ENCODE data around the gene MYO5A. TPM values are rescaled to one million over a fixed set of nuclear protein-coding genes. Genes with fewer than 3 reads are reported as not detected.
"Not testable (repeated sequence)": the region's sequence is repeated elsewhere in the genome, so short reads cannot be mapped to it uniquely, and the experiment has no call there.

The MYO5A gene
- total RNA-seq, 2 experiments from 2014 or later, result 28.5 to 36.3 TPM

GRCh38 chr15:52527196-52527910, 1.3 kb downstream of the MYO5A start:
- POLR2A ChIA-PET, result interaction anchor here (0.5 to 1.5 kb wide), 2 partner anchors 27 to 45 kb away, joined by 3 to 6 read pairs; no protein-coding TSS in a partner anchor
- Mint-ChIP-seq H3K27ac (no peak overlapping the region), H3K27me3 (peaks cover 11% of the 10 kb centered on the region)

GRCh38 chr15:52524223-52525136, 4.2 kb downstream of the MYO5A start:
- H3K36me3 Mint-ChIP-seq, result peaks cover 8% of the 10 kb centered on the region
- DNase-seq (no peak), ATAC-seq (ENCODE audit: low read depth) (no peak)
- no peak overlapping the region for H3K27ac Mint-ChIP-seq
- peaks cover 25% of the 10 kb centered on the region for H3K4me1 Mint-ChIP-seq
- H3K4me3 Mint-ChIP-seq, result no peak overlapping the region
- POLR2A ChIA-PET, result no interaction called here
- H3K27me3 Mint-ChIP-seq, result no peaks in the 10 kb centered on the region
- H3K9me3 Mint-ChIP-seq, result no peaks in the 10 kb centered on the region

More at GRCh38 chr15:52527196-52527910, 1.3 kb downstream of the MYO5A start:
- H3K9me3 Mint-ChIP-seq, result no peaks in the 10 kb centered on the region
- H3K4me3 Mint-ChIP-seq, result peak overlapping the region; percentile 93
- H3K4me1 Mint-ChIP-seq, result peaks cover 29% of the 10 kb centered on the region
- peaks cover 6% of the 10 kb centered on the region for H3K36me3 Mint-ChIP-seq
- ATAC-seq (ENCODE audit: low read depth) (no peak), DNase-seq (no peak)

GRCh38 chr15:52523647-52524046, 5.0 kb downstream of the MYO5A start:
- Mint-ChIP-seq H3K36me3 (peaks cover 8% of the 10 kb centered on the region), H3K27ac (no peak overlapping the region), H3K4me1 (peaks cover 25% of the 10 kb centered on the region), H3K27me3 (no peaks in the 10 kb centered on the region), H3K9me3 (no peaks in the 10 kb centered on the region), H3K4me3 (no peak overlapping the region)
- POLR2A ChIA-PET, result no interaction called here
- ATAC-seq (ENCODE audit: low read depth) (no peak), DNase-seq (no peak)

- Mint-ChIP-seq H3K9me3 (no peaks in the 10 kb centered on the region), H3K4me3 (no peak overlapping the region), H3K4me1 (peaks cover 25% of the 10 kb centered on the region), H3K27me3 (no peaks in the 10 kb centered on the region), H3K27ac (no peak overlapping the region), H3K36me3 (peaks cover 8% of the 10 kb centered on the region)
- POLR2A ChIA-PET, result no interaction called here
- ATAC-seq (ENCODE audit: low read depth) (no peak), DNase-seq (no peak)
Measured at GRCh38 chr15:52523192-52523591, 5.5 kb downstream of the MYO5A start.

- Mint-ChIP-seq H3K27me3 (no peaks in the 10 kb centered on the region), H3K36me3 (peaks cover 4% of the 10 kb centered on the region), H3K4me3 (no peak overlapping the region), H3K27ac (no peak overlapping the region), H3K4me1 (peaks cover 13% of the 10 kb centered on the region), H3K9me3 (no peaks in the 10 kb centered on the region)
- POLR2A ChIA-PET, result no interaction called here
- DNase-seq, result no peak
- ATAC-seq (ENCODE audit: low read depth), result no peak
Measured at GRCh38 chr15:52521682-52522081, 7.0 kb downstream of the MYO5A start.

- POLR2A ChIA-PET, result no interaction called here
- no peaks in the 10 kb centered on the region for H3K27me3 Mint-ChIP-seq
- H3K4me1 Mint-ChIP-seq, result peaks cover 8% of the 10 kb centered on the region
- H3K9me3 Mint-ChIP-seq, result no peaks in the 10 kb centered on the region
- ATAC-seq (ENCODE audit: low read depth) (no peak), DNase-seq (no peak)
- H3K4me3 Mint-ChIP-seq, result no peak overlapping the region
- H3K36me3 Mint-ChIP-seq, result peaks cover 3% of the 10 kb centered on the region
- no peak overlapping the region for H3K27ac Mint-ChIP-seq
Measured at GRCh38 chr15:52520421-52520820, 8.3 kb downstream of the MYO5A start.

- ATAC-seq (ENCODE audit: low read depth) (no peak), DNase-seq (no peak)
- Mint-ChIP-seq H3K27ac (no peak overlapping the region), H3K27me3 (no peaks in the 10 kb centered on the region), H3K36me3 (peaks cover 3% of the 10 kb centered on the region), H3K4me3 (no peak overlapping the region), H3K4me1 (peaks cover 7% of the 10 kb centered on the region), H3K9me3 (no peaks in the 10 kb centered on the region)
- POLR2A ChIA-PET, result interaction anchor here (0.7 kb wide), 2 partner anchors 93 to 176 kb away, joined by 3 to 6 read pairs; no protein-coding TSS in a partner anchor
Measured at GRCh38 chr15:52518487-52519371, 10.0 kb downstream of the MYO5A start.

- DNase-seq (no peak), ATAC-seq (ENCODE audit: low read depth) (no peak)
- Mint-ChIP-seq H3K4me1 (peaks cover 4% of the 10 kb centered on the region), H3K27me3 (no peaks in the 10 kb centered on the region), H3K4me3 (no peak overlapping the region), H3K27ac (no peak overlapping the region), H3K36me3 (peaks cover 3% of the 10 kb centered on the region), H3K9me3 (no peaks in the 10 kb centered on the region)
- POLR2A ChIA-PET, result no interaction called here
Measured at GRCh38 chr15:52517014-52517413, 11.7 kb downstream of the MYO5A start.

- Mint-ChIP-seq H3K27me3 (no peaks in the 10 kb centered on the region), H3K4me1 (no peaks in the 10 kb centered on the region), H3K36me3 (peaks cover 1% of the 10 kb centered on the region), H3K27ac (no peak overlapping the region), H3K4me3 (no peak overlapping the region), H3K9me3 (no peaks in the 10 kb centered on the region)
- POLR2A ChIA-PET, result no interaction called here
- ATAC-seq (ENCODE audit: low read depth) (no peak), DNase-seq (no peak)
Measured at GRCh38 chr15:52515343-52515742, 13.3 kb downstream of the MYO5A start.

- Mint-ChIP-seq H3K36me3 (peaks cover 1% of the 10 kb centered on the region), H3K27ac (no peak overlapping the region), H3K4me1 (no peaks in the 10 kb centered on the region), H3K27me3 (no peaks in the 10 kb centered on the region), H3K4me3 (no peak overlapping the region), H3K9me3 (no peaks in the 10 kb centered on the region)
- ATAC-seq (ENCODE audit: low read depth) (no peak), DNase-seq (no peak)
- POLR2A ChIA-PET, result no interaction called here
Measured at GRCh38 chr15:52514482-52514881, 14.2 kb downstream of the MYO5A start.

GRCh38 chr15:52512869-52513268, 15.8 kb downstream of the MYO5A start:
- POLR2A ChIA-PET; H3K27me3 Mint-ChIP-seq; H3K4me3 Mint-ChIP-seq; H3K36me3 Mint-ChIP-seq; H3K9me3 Mint-ChIP-seq; H3K27ac Mint-ChIP-seq; H3K4me1 Mint-ChIP-seq; DNase-seq; ATAC-seq (ENCODE audit: low read depth): not testable (repeated sequence)

GRCh38 chr15:52511084-52511483, 17.6 kb downstream of the MYO5A start:
- H3K36me3 Mint-ChIP-seq, result no peaks in the 10 kb centered on the region

More at GRCh38 chr15:52511084-52511483, 17.6 kb downstream of the MYO5A start:
- Mint-ChIP-seq H3K9me3 (no peaks in the 10 kb centered on the region), H3K4me3 (no peak overlapping the region), H3K4me1 (no peaks in the 10 kb centered on the region), H3K27ac (no peak overlapping the region), H3K27me3 (no peaks in the 10 kb centered on the region)
- no peak for DNase-seq
- POLR2A ChIA-PET, result no interaction called here
- ATAC-seq (ENCODE audit: low read depth), result no peak
